Left renal cortex interstitium (tissue), 4 donors: ENCODE measurements around the gene FAM25C. TPM values are rescaled to one million over a fixed set of nuclear protein-coding genes. Genes with fewer than 3 reads are reported as not detected.
"Not testable (repeated sequence)": the region's sequence is repeated elsewhere in the genome, so short reads cannot be mapped to it uniquely, and the experiment has no call there.

Experiments
- DNase-seq, 4 donors: peaks; one replicate each; pipeline ENCODE4 v3.0.0-alpha.2; 2013; ENCODE audit warnings: low read depth in 4 of 4, low spot score in 2 of 4, missing footprints in 1 of 4
- polyA plus RNA-seq, 4 donors: library from polyadenylated mRNA; unstranded; fragments of 120-200 nt; gene quantifications; one replicate each; pipeline ENCODE4 v1.2.1, GENCODE V29; 2013; ENCODE audit not compliant: insufficient read length in 4 of 4

FAM25C gene
- polyA plus RNA-seq, 4 donors: not detected

DNA sequence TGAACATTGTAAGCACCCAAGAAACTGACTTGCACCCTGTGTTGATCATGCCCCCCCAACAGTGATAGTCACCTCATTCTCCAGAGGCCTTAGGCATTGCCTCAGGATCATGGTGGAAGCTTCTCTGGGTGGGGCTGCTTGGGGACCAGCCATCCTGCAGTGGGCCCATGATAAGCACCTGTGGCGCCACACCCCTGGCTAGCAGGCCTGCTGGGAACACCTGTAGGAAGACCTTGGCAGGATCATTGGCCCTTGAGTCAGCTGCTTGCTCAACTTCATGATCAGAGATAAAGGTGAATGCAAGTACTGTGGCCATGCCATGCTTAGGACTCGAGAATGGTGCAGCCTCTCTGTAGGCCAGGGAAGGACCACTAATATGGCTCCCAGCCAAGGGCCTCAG, 38.9 kb downstream of the FAM25C start:
- not testable (repeated sequence) for DNase-seq

DNA sequence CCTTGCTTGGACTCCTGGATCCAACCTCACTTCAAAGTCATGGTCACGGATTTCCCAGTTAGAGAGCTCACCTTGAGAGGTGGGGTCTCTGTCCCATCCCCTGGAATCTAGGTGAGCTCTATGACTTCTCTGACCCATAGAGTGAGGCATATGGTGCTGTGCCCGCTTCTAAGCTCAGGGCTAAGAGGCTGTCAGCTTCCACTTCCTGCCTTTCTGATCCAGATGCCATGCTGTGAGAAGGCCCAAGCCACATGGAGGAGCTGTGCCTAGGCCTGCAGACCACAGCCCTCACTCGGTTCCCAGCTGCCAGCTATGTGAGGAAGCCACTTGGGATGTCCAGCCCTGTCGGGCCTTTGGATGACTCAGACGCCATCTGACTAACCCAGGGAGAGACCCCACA, 39.9 kb downstream of the FAM25C start:
- DNase-seq: not testable (repeated sequence)

DNA sequence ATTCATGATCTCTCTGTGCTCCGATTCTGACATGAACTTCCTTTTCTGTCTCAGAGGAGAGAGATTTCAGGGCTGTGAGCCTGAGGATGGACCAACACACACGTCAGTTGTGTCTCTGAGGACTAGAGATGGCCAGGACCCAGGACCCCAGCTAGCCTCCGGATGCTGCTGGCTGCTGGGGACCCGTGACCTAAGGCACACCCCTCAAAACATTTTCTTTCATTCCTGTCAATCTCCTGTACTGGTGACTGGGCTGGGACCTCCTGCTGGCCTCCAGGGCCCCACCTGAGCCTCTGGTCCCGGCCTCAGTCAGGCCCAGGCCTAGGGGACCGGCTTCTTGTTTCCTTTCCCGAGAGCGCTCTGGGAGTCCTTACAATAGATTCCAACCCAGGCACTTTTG, 42.4 kb downstream of the FAM25C start:
- DNase-seq: not testable (repeated sequence)

DNA sequence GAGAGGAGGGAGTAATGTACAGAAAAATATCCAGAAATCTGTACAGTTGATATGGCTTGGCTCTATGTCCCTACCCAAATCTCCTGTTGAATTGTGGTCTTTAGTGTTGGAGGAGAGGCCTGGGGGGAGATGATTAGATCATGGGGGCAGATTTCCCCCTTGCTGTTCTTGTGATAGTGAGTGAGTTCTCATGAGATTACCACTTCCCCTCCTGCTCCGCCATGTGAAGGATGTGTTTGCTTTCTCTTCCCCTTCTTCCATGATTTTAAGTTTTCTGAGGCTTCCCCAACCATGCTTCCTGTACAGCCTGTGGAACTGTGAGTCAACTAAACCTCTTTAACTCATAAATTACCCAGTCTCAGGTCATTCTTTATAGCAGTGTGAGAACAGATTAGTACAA, 52.2 kb downstream of the FAM25C start:
- DNase-seq: not testable (repeated sequence)

Other genes with a start within 250 kb of the FAM25C start
- 1 to 10 TPM; 1.1 to 3.9 (median 3.2) TPM for gene SYT15B, start 236.2 kb downstream of the FAM25C start, polyA plus RNA-seq
- gene NPY4R2, start 81.1 kb downstream of the FAM25C start, polyA plus RNA-seq: not detected